NCI-H1048 (cell line): ENCODE data around the gene SCN5A.

Experiments used
- DNase-seq: peaks from one replicate; lab custom pipeline; 2025; lab: John Stamatoyannopoulos, UW

The SCN5A gene

DNA sequence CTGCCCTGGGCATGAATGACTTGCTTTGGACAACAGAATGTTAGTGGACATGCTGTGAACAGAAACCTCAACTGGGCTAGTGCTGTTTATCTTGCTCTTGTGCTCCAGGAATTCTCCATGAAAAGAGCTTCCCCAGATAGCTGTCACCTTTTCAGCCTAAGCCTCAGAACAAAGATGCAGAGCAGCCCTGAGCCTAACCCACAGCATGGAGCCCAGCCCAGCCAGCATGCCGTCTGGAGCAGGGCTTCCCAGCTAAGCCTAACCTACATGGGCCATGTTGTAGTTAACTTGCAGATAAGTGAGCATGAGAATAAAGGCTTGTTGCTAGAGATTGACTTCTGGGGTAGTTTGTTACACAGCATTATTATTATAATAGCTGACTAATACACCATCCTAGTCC, 48.9 kb downstream of the SCN5A start:
- no peak for DNase-seq

DNA sequence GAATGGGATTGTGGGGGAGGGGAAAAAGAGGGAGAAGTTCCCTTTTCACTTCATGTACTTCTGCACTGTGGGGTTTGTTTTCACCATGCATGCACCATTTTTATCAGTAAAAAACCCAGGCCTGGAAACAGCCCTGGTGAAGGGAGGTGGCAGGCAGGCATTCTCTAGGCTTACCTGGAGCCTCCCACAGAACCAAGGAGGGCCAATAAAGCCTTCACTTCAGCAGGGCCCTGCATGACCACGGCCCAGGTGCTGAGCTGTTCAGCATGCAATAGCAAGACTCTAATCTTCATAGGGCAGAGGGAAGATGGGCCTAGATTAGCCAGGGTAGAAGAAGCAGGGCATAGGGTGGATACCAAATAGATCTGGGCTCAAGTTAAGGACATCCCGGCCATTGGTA, 49.6 kb downstream of the SCN5A start:
- DNase-seq, result no peak

DNA sequence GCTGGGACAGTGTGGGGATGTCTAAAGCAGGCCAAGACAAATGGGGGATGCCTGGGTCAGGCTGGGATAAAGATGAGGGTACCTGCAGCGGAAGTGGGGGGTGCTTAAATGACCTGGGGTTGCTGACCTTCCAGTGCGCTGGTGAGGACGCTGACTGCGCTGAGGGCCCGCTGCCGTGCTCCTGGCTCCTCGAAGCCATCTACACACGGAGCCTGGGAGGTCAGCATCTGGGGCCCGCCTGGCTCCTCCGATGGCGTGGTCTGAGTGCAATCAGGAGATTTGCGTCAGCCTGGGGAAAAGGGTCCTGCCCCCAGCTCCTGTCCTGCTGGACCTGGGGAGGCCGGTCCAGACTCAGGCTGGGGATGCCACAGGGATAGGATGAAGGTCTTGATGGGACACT, 50.7 kb downstream of the SCN5A start:
- DNase-seq, result no peak

DNA sequence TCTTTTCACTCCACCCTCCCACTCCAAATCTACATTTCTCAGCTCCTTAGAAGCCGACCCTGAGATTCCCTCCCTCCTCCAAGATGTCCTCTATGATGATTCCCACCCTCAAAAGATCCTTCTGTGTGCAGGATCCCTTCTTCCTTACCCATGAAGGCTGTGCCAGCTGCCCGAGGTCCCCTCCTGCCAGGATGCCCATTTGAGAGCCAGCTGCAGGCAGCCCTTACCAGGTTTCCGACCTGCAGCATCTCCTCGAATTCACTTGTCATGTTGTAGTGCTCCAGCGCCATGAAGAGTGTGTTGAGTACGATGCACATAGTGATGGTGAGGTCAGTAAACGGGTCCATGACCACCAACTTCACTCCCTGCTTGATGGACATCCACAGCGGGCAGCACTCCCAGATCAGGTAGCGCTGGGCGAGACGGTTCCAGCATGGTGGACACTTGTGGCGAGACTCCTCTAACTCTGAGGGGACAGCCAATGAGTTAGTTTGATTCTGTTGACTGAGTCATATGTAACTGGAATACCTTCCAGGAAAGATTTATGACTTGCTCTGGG, 51.9 kb downstream of the SCN5A start:
- DNase-seq, result no peak

DNA sequence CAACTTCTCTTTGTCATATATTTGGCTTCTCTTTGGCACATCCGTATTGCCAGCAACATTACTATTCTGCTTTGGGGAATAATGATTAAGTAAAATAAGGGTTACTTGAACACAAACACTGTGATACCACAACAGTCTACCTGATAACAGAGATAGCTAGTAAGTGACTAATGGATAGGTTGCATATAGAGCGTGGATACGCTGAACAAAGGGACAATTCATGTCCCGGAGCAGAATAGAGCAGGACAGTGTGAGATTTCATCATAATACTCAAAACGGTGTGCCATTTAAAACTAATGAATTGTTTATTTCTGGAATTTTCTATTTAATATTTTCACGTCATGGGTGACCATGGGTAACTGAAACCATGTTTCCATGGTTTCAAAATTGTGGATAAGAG, 54.1 kb downstream of the SCN5A start:
- DNase-seq, result no peak

DNA sequence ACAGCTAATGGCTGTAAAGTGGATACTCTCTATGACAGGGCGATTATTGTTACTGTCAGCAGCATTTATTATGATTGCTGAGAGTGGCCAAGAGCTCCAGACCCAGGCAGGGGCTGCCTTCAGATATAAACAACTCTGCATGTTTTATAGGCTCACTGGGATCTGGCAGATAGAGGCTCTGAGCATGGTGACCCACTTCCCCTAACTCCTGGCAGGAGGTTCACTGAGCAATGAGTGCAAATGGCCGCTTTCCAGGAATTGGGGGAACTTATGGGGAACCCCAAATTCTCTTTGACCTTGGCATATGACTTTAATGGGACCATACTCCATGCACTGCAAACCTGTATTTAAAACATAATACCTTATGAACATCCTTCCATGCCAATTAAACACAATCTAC, 59.0 kb downstream of the SCN5A start:
- DNase-seq, result no peak

DNA sequence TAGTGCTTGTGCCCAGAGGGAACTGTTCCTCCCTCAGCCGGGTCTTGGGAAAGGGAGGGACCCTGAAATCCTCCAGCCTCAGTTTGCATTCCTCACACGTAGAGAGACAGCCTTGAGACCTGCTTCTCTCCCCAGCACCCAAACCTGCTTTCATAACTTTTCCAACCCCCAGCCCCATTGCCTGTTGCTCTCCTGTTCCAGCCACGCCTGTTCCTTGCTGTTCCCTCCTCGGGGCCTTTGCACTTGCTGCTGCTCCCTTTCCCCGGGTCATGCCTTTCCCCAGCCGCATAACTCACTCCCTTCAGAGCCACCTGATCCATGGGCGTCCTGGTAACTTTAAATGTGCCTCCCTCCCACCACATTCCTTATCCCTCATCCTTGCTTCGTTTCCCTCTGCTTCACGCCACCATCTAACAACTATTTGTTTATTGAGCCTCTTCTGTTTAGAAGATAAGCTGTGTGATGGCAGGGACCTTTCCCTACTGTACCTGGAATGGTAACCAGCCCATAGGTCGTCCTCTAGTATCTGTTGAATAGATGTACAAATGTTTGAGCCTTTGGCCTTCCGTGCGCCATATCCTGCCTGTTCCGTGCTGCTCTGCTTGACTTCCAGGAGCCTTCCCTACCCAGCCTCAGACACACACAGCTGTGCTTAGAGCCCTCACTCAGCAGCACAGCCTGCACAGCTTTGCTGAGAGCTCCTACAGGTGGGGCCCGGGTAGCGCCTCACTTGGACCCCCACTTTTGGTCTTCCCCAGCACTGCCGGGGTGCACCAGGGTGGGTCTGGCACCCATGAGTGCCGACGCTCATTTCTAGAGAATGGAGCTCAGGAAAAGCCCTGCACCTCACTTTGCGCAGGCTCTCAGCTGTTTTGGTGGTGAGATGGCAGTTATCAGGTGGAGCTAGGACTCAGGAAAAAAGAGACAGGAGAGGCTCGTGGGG, 60.2 kb downstream of the SCN5A start:
- DNase-seq, result no peak

DNA sequence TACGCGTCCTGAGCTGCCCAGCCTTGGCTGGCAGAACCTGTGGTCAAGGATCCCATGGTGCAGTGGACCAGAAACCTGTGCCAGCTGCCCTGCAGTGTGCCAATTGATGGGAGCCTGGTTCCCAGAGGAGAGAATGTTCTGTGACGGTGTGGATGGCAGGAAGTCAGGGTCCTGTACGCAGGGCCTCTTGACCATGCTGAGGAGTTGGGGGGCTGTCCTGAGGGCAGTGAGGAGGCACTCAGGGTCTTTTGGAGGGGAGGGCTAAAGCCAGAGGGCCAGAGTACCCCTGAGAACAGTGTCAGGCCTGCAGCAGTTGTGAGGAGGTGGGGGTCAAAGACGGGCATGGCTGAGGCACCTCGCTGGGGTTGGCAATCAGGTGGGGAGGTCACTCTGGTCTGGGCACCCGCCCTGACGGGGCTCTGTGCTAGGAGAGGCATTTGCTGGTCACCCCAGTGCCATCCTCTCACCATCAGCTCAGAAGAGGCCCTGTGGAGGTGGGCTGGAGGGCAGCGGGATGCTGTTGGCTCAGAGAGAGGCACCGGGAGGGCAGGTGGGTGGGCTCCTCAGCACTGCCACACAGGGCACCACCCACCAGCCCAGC, 61.0 kb downstream of the SCN5A start:
- DNase-seq, result no peak

DNA sequence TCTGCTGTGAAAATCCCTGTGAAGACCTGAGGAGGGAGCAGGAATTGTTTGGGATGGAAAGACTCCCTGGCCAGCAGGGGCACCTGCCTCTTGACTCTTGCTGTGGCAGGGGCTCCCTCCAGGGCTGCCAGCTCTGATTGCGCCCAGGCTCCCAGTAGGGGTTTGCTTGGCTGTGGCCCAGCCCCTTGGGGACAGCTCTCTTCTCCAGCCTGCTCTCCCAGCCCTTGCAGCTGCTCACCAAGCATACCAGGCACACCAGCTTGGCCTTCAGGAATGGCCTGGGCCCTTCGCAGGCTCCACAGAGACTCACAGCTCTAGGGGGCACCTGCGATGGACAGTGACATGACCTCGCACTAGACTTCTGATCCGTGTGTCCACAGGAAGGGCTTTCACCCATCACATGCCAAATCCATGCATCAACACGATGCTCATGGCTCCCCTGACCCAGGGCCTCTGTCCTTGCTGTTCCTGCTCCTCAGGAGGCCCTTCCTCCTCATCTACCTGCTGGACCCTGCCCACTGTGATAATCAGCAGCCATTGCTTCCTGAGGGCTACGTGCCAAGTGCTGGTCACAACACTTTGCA, 61.8 kb downstream of the SCN5A start:
- no peak for DNase-seq

DNA sequence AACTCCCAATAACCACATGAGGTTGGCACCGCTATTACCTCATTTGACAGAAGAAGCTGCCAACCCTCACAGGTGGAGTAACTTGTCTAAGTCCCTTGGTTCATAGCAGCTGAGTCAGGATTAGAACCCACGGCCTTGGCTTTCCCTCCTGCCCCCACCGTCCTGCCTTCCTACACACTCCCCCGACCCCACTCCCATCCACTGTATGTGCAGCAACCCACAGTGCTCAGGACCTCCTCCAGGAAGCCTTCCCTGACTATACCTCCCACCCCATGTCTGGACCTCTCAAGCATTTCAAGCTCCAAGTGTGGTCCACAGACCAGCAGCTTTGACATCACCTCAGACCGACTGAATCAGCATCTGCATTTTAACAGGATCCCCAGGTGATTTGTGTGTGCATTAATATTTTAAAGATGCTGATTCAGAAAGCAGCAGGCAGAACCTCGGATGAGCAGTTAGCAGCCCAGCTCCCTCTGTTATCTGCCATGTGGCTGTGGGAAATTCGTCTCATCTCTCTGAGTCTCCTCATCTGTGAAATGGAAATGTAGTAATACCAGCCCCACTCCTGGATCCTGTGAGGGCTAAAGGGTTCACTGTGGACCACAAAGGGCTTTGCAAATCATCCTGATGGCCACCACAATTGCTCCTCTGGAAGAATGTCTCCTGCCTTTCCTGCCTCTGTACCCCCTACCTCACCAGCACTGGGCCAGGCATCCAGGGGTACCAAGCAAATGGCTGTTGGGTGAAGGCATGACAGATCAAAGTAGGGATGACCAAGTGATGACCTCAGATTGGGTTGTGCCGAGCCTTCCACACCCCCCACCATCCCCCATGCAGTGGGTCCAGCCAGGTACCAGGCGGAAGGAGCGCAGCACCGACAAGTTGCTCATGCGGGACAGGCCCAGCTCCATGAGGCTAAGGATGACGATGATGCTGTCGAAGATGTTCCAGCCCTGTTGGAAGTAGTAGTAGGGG, 62.7 kb downstream of the SCN5A start:
- no peak for DNase-seq

DNA sequence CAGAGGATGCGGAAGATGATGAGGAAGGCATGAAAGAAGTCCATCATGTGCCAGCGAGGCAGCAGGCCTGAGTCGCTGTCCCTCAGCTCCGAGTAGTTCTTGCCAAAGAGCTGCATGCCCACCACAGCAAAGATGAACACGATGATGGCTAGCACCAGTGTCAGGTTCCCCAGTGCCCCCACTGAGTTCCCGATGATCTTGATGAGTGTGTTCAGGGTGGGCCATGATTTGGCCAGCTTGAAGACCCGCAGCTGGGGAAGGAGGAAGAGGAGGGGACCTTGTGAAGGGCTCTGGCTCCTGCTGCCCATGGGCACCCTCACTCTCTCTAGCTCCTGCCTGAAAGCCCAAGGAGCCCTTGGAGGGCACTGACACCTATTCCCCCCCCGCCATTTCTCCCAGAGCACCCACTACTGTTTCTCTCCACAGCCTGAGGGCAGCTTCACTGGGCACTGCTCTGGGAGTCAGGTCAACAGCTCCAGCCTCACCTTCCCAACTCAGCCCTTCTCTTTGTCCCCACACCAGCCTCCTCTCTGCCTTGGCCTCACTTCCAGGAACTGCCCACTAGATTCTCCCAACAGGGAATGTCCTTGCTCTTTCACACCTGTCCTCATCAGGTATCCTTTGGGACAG, 63.6 kb downstream of the SCN5A start:
- no peak for DNase-seq

DNA sequence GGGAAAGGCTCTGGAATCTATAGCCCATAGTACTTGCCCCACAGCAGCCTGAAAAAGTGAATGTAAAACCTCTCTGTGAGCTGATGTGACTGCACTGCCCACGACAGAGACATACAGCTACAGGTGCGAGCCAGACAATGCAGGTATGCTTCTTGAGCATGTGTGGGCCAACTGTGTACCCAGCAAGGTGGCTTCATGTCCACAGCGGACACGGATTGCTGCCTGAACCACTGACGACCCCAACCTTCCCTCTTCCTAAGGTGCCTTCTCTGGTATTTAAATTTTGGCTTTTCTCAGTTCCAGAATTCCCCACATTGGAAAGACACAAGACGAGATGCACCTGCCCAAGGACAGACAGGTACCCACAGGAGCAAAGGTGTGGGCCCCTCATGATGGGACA, 65.8 kb downstream of the SCN5A start:
- no peak for DNase-seq

DNA sequence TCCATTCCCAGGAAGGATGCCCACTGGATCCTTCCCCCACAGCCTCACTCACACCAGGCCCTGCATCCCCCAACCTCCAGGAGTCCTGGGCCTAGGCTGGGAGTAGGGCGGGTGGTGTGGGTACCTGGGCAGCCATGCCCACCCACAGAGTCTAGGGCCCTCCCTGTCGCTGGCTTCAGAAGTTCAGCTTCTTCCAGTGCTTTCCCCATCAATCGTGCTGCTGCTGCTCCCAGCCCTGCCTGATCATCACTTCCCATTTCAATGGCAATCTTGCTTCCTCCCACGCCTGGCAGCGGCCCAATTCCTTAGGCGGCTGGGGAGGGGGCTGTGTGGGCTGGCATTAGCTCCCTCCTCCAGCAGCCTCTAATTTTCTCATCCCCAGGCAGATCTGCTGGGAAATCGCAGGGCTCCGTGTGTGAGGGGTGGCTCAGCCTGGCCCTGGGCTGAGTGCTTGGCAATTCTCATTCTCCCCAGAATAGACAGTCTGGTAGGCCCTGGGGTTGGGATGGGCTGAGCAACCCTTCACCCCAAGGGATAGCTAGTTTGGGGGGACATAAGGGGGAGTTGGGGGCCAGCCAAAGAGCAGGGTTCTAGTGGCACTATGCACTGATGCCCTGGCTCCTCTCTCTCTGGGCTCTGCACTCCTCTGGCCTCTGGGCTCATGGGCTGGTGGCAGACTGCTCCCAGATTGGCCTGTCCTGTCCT, 66.4 kb downstream of the SCN5A start:
- no peak for DNase-seq

DNA sequence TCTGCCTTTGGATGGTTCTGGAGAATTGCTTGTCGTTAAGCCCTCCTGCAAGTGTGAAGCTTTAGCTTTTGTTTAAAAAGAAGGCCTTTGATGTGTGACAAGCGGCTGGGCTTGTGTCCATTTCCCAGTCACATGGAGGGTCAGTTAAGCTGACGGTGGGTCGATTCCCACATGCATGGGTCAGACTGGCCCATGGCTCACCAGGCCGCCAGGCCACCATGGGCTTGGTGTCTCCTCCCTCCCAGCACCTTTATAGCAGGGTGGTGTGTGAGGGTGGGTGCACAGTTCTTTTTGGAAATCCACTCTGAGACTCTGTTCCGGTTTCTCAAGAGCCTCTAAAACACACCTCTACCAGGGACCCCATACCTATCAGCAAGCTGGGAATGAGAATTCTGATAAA, 67.2 kb downstream of the SCN5A start:
- no peak for DNase-seq

DNA sequence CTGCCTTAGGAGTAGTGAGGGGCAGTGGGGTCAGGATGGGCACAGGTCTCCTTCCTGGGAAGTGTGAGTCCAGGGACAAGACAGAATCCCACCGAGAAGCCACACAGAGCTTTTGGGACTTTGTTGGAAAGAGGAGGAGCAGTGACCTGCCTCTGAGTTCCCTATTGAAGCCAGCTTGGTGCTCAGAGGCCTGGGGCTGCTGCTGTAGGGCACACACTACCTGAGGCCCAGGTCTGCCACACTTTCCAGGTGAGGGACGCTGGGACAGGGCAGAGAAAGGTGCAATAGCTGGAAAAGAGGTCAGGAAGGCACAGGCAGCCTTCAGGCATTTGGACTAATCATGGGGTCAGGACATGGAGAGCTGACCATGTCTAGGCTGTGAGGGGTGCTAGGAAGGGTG, 67.7 kb downstream of the SCN5A start:
- no peak for DNase-seq

DNA sequence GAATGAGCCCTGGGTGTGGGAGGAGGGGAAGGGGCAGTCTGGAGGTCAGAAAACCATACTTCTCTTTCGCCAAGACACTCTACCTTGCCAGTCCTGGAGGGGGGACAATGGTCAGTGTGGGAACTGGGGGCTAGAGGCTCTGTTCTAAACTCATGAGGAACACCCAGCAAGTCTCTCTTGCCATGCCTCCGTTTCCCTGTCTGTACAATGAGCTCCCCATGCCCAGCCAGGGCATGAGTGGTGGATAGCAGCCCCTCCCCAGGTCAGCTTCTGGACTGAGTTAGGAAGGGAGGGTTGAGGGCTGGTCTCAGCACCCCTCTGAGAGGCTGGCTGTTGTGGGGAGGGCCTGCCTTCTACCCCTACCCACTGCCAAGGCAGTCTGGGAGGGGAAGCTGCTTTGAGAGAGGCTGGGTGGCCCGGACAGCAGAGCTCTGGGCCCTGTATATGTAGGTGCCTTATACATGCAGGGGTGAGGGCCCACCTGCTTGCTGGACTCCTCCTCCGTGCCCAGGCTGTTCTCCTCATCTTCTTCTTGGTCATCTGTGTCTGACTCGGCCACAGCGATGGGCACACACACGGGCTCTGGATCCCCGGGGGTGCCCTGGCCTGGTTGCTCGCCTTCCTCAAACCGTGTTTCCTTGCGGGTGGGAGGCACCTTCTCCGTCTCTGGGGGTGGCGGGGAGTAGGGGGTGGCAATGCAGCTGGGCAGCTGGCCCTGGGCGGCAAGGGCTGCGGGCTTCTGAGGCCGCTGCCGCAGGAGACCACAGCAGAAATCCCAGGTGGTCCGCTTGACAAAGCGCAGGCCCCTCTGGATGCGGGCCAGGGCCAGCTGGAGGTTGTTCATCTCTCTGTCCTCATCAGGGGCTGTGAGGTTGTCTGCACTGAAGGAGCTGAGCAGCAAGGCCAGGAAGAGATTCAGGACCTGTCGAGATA, 68.8 kb downstream of the SCN5A start:
- DNase-seq, result no peak

DNA sequence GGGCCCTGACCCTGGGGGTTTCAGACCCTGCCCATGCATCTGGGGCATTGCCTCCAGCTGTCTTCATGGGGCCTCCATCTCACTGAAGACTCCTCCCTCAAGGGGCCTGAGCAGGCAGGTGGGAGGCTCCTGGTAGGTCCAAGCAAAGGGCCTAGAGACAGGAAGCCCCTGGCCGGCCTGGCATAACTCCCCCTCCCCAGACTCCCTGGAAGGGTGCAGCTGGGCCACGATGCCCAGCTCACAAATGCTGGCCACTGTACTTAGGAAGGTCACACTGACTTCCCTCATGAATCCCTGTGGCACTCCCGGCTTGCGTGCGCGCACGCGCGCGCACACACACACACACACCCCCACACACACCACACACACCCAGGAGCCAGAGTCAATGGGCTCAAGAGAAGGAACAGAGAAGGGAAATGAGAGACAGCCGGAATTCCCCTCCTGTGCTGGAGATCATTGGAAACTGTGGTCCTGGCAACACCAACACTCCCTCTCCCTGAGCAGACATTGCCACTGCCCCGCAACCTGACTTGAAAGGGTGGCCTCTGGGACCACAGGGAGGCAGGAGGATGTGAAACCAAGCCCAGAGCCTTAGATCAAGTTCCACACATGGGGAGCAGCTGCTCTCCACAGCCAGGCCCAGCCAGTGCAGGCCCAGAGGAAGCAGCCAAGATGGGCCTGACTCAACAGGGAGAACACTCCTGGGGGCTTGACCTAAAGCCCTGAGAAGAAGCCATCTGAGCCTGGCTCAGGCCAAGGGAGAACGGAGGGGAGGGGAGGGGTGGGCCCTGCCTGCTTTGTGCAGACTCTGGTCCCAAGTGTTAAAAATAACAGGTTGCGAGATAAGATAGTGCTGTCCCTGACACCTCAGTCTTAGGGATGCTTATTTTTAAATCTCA, 69.7 kb downstream of the SCN5A start:
- DNase-seq, result no peak

DNA sequence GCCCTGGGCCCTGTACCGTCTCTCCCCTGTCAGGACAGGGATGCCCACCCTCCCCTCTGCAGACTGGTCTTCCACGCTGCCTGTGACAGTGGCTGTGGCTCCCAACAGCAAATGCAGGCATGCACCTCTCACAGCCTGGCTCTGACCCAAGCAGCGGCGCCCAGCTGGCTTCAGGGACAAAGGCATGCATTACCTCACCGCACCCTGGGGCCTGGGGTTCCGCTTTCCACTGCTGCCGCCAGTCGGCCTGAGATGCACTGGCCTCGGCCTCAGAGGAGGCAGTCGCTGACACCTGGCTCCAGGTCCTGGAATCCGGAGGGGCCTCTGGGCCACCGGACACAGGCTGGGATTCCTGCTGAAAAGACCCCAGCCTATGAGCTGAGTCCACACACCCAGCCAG, 70.3 kb downstream of the SCN5A start:
- no peak for DNase-seq

DNA sequence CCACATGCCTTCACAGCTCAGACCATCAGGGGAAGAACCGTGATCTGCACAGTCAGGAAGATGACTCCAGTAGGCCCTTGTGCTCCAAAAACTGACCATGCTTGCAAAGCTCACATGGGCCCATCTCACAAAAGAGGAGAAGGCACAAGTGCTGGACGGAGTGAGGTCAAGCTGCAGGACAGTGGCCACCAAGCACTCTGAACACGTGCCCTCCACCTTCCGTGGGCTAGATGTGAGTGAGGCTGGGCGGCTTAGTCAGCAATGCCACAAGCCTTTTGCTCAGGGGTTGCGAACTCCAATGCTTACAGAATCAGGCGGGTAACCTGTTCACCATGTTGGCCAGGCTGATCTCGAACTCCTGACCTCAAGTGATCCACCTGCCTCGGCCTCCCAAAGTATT, 70.9 kb downstream of the SCN5A start:
- no peak for DNase-seq
